ENCODE data around the gene FHDC1.
A peak's percentile ranks its signal among the peaks of the same experiment; 100 is the strongest.
"Not testable (repeated sequence)": the region's sequence is repeated elsewhere in the genome, so short reads cannot be mapped to it uniquely, and the experiment has no call there.

Gene FHDC1, protein sequence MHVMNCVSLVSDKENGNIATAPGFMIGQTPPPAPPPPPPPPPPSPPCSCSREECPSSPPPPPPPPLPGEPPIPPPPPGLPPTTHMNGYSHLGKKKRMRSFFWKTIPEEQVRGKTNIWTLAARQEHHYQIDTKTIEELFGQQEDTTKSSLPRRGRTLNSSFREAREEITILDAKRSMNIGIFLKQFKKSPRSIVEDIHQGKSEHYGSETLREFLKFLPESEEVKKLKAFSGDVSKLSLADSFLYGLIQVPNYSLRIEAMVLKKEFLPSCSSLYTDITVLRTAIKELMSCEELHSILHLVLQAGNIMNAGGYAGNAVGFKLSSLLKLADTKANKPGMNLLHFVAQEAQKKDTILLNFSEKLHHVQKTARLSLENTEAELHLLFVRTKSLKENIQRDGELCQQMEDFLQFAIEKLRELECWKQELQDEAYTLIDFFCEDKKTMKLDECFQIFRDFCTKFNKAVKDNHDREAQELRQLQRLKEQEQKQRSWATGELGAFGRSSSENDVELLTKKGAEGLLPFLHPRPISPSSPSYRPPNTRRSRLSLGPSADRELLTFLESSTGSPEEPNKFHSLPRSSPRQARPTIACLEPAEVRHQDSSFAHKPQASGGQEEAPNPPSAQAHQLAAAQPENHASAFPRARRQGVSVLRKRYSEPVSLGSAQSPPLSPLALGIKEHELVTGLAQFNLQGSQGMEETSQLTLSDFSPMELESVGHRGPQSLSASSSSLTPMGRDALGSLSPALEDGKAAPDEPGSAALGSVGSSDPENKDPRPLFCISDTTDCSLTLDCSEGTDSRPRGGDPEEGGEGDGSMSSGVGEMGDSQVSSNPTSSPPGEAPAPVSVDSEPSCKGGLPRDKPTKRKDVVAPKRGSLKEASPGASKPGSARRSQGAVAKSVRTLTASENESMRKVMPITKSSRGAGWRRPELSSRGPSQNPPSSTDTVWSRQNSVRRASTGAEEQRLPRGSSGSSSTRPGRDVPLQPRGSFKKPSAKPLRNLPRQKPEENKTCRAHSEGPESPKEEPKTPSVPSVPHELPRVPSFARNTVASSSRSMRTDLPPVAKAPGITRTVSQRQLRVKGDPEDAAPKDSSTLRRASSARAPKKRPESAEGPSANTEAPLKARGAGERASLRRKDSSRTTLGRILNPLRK

DNA sequence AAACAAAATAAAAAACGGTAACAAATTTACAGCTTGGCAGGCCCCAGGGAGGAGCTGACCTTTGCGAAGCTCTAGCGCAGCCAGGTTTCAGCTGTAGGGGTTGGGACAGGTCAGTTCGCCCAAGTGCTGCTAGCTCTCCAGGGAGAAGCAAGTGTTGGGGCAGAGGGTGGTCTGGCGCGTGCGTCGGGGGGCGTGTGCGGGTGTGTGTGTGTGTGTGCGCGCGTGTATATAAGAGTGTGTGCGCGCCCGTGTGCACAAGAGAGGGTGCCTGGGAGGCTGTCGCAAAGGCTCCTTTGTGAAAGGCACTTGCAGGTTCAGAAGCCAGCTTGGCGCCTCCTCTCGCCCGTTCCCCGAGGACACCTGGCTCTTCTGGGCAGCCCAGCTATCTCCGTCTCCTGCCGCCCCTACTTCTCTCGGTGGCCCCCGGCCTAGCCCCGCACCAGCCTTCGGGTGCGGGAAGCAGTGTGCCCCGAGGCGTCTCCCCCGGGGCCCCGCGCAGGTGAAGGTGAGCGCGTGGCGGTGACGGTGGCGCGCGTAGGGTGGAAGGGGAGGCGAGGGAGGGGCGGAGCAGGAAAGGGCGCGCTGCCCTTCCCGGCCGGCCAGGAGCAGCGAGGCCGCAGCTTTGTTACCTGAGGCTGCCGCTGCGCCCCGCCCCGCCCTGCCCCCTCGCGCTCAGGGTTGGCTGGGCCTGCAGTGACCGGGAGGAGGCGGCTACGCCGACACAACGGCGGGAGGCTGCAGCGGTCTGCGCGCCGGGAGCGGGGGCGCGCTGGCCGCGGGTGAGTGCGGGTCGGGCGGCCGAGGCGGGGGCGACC is at the start of gene FHDC1:
Gene FHDC1 (plus strand): TSS at position 693 of the 815 bp plus-strand sequence. CDS start 6,735 bp downstream, outside the sequence.
- DNase-seq = peak; percentile 50

DNA sequence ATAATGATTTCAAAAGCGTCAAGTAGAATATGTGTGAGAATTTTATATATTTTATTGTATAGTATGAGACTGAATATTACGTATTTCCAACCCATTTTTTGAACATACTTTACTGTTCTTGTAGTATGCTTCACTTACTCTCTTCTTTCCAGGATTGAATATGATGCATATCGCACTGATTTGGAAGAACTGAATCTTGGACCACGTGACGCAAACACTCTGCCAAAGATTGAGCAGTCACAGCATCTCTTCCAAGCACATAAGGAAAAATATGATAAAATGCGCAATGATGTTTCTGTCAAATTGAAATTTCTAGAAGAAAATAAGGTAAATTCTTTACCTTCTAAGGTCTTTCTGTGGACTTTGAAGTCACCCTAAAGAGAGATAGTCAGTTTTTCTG is 48.1 kb upstream of the FHDC1 start:
- DNase-seq = no peak

DNA sequence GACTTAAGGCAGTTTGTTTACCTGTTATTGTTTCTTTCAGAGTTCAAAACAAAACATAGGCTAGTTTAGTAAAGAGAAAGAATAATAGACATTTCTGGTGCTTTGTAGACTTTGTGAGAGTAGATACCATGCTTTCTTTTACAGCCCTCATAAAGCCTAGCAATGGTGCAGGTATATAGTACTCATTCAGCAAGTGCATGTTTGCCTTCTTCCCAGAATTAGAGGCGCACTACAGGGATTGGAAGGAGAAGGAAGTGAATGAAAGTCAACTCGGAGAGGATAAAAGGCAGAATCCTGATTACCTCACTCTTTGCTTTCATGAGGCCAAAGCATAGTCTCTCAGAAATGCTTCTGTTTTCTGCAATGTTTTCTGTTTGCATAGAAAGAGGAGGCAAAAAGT is 43.1 kb upstream of the FHDC1 start:
- DNase-seq = no peak

DNA sequence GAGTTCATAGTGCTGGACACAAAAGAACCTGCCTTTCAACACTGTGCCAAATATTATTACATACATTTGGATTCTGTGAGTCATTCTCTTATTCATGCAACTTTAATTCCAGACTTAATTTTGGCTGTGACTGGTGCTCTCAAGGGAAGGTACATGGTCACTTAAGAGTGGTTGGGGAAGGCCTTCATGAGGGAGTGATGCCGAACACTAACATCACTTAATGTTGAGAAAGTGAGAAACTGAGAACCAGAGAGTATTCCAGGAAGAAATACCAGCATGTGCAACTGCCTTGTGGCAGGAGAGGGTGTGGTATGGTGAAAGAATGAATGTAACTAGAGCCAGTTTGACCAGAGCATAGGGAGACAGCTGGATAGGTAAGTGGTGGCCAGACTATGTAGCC is 41.5 kb upstream of the FHDC1 start:
- no peak for DNase-seq

DNA sequence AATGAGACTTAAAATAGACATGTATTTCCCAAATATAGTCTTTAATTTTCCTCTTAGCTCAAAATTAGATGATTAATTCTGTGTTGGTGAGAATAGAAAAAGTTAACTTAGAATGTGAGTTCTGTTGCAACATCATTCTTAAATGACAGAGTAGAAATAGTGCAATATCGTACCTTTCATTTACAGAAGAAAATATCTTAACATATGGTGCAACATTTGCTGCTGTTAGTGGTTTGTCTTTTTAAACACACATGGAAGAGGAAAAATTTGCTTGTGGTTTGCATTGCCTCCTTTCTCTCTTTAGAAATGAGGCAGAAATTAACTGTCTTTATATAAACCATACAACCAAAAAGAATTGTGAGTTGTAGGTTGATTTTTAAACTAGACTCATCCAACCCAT is 39.3 kb upstream of the FHDC1 start:
- no peak for DNase-seq

DNA sequence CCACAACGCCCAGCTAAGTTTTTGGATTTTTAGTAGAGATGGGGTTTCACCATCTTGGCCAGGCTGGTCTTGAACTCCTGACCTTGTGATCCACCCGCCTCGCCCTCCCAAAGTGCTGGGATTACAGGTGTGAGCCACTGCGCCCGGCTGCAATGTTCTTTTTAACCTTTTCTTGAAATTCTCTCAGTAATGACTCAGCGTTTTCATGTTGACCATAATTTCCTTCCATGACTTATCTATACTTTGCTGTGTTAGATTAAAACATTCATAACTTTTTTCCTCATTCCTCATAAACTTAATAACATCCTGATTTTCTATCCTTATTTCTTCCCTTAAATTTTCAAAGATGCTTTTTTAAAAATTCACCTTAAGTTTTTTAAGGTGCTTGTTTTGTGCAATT is 38.0 kb upstream of the FHDC1 start:
- not testable (repeated sequence) for DNase-seq

DNA sequence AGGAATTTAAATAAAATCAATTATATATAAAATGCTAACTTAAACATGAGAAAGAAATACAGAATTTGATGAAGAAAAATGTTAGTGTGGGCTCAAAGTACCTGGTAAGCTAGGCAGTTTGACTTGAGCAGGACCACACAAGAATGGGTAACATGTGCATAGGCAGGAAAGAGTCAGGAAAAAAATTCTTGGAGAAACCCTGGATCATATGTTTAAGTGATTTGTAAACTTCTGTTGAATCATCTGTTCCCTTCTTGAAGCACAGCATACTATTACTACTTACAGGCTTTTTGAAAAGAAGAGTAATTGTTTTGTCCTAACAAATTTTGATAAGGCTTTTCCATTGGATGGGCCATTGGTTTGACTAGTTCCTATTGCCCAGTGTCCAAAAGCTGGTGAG is 37.5 kb upstream of the FHDC1 start:
- no peak for DNase-seq

DNA sequence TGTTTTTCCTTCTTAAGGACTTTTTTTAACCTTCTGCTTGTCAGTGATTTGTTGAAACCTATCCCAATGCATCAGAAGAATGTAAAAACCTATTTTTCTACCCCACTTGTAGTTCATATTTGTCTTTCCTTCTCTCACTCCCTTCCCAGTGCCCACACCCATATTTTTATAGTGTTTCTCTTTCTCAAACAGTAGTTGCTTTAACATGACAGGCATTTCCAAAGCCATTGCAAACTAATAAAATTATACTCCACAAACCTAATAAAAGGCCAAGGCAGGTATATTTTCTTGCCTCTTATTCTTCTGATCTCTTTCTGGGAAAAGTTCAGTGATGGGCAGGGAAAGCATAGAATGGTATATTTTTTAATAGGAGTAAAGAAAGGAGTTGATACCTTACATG is 35.7 kb upstream of the FHDC1 start:
- DNase-seq = no peak

DNA sequence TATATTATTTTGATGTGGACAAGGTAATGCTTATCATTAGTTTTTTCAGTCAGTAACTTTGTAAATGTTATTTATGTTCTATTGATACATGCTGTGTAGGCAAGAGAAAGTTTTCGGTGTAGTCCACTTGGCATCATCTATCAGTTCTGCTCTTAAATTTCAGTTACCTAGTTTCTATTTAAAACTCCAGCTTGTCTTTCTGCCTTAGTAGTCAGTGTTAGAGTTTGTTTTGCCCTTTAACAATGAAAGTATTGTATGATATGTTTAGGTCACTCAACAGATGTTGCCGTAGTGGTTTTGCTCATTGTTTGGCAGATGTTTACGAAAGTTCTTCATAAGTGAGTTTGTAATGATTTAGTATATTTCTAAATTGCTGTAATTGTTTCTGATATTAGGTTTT is 34.9 kb upstream of the FHDC1 start:
- no peak for DNase-seq

DNA sequence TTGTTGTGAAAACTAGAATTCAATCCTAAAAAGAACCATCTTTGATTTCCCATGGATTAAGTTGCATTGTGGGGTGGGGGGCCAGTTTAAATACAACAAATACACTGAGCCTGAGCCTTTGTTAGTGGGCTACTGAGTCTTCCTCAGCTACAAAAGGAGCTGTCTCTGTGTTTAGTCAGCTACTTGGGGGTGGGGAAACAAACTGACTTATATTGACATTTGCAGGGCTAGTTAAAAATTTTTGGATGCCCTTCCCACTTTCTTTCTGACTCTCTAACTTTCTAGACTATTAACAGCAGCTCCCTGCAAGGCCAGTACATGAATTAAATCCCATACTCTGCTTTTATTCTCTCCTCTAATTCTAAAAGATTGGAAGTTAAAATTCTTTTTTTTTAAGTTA is 32.5 kb upstream of the FHDC1 start:
- no peak for DNase-seq

DNA sequence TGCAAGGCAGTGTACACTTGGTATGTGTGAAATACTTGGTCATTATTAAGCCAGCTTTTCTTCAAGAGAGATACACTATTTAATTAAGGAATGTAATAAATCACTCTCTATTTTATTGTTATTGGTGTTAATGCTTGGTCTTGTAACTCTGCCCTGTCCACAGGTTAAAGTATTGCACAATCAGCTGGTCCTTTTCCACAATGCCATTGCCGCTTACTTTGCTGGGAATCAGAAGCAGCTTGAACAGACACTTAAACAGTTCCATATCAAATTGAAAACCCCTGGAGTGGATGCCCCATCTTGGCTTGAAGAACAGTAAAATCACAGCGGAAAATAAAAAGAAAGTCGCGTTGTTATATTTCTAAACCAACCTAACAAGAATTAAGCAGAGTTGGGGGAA is 26.2 kb upstream of the FHDC1 start:
- no peak for DNase-seq

DNA sequence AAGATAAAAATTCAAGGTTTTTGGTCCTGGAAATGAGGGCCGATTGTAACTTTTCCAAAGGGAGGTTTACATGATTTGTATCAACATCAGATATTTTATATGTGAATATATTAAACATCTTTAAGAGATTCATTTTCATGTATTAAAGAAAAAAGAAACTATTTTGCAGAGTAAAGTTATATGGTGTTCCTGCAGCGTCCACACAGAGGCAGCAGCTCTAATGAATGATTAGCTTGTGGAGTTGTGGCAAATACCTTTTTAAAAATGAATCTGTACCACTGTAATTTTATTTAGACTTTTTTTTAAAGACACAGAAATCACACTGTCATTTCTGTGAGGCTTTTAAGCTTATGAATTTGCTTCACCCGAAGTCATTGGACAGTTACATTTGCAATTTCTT is 25.6 kb upstream of the FHDC1 start:
- no peak for DNase-seq

DNA sequence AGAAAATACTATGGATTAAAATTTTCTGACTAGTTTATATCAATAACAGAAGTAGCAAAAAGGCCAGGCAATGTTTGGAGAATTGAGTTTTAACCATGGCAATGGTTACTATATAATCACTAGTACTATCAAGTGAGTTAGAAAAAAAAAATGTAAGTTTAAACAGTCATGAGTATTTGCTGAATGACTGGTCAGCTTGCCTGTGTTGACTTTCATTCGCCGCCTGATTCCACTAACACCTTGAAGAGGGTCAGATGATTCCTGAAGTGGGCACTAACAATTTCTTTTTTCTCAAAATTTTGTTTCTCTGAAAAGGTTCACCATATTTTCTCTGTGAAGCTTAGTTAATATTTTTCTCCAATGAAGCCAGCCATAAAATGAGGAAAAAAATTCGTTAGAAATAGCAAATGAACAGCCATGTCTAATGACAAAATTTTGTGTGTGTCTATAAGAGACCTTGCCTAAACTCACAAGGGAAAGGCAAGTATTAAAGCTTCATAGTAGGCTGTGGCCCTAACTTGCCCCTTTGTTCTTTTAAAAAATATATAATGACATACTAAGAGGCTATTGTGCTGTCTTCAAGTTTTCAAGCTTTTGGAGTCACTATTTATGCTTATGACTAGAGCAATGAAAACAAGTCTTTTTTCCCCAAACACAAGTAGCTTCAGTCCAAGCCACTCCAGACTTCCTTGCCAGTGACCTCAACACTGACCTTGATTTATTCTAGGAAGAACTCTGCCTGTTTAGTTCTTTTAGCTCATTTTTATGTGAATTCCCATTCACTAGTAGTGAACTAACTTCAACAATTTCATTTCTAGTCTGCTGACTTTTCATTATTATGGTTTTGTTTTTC is 18.4 kb upstream of the FHDC1 start:
- DNase-seq = no peak

DNA sequence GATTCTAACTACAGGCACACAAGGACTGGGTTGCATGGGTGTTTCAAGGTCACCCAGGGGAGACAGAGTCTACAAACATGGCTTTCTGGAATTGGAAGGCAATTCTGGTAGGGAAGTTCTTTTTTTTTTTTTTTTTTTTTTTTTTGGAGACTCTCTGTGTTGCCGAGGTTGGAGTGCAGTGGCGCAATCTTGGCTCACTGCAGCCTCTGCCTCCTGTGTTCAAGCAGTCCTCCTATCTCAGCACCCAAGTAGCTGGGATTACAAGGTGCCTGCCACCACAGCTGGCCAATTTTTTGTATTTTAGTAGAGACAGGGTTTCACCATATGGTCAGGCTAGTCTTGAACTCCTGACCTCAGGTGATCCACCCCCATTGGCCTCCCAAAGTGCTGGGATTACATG is 16.3 kb upstream of the FHDC1 start:
- DNase-seq = no peak

DNA sequence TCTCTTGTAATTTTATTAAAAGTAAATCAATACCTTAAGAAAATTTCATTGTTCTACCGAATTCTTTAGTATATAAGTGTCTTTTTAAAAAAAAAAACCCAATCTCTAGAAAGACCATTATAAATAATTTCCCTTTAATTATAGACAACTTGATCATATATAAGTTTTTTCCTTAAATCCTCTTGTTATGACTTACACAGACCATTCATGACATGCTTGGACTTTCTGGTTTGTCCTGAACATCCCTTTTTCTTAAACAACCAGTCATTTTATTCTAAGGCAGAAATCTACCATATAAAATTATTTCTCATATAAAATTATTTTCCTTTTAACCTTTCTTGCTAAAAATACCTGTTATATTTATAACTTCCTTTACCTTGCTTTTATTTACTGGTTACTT is 15.4 kb upstream of the FHDC1 start:
- DNase-seq = no peak

DNA sequence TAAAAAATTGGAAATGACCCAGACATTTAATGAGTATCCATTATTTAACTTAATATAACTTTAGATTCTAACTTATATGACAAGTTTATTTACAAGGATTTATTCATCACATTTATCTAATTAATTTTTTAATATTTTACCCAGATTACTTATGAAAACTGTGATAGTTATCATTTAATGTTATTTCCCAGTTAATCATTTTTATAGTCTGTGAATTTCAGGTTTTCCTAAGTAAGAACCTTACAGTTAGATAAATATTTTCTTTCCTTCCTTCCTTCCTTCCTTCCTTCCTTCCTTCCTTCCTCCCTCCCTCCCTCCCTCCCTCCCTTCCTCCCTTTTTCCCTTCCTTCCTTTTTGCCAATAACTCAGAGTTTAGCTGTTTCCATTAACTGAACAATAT is 14.8 kb upstream of the FHDC1 start:
- no peak for DNase-seq

DNA sequence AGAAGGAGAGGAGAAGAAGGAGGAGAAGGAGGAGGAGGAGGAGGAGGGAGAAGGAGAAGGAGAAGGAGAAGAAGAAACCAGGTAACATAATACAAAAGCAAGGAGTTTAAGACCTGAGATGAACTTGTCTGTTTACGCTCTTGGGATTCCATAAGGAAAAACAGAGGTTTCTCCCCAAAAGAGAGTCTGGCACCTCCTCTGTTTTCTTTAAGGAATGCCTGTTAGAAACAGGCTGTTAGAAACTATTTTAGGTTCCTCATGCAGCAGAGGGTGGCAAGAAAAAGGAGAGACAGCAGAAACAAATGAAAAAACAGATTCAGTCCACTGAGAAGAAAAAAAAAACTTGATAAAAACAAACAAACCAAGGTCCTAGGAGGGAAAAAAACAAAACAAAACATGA is 10.3 kb upstream of the FHDC1 start:
- no peak for DNase-seq

DNA sequence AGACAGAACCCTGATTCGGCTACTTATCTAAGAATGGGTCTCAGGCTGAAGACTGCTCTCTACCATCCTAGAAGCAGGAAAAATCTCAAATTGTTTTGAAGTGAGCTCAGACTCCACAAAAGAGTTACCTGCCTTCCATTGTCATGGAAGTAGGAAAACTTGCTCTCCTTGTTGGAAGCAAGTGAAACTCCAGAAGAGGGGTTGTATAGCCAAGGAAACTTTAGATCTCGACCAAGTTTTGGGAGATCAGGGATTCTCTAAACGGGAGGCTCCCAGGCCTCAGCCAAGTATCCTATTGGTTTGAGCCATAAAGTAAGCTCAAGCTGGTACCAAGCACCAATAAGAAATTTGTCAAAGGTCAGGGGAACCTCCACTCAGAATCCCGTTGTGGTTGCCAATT is 9.2 kb upstream of the FHDC1 start:
- no peak for DNase-seq

DNA sequence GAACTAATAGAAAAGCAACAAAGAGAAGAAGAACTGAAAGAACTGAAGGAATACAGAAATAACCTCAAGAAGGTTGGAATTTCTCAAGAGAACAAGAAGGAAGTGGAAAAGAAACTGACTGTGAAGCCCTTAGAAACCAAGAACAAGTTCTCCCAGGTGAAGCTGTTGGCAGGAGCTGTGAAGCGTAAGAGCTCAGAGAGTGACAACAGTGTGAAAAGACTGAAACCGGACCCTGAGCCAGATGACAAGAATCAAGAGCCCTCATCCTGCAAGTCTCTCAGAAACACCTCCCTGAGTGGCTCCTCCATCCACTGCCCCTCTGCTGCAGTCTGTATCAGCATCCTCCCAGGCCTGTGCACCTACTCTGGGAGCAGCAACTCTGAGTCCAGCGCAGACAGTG is 8.4 kb upstream of the FHDC1 start:
- DNase-seq = no peak

DNA sequence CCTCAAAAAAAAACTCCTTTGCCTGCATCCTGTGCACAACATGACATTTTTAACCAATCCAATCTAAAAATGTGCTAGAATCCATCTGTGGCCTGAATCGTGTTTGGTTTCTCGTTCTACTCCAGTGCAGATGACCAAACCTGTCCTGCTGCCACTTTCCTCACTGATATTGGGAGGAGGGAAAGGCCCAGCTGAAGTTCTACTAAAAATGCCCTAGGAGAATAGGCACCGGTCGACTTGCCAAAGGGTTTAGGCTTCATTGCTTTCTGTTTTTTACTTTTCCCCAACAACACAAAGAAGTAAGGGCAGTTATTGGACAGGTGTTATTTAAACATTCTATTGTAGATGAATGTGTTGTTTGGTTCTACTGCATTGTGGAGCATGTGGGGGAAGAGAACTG is 7.8 kb upstream of the FHDC1 start:
- no peak for DNase-seq

DNA sequence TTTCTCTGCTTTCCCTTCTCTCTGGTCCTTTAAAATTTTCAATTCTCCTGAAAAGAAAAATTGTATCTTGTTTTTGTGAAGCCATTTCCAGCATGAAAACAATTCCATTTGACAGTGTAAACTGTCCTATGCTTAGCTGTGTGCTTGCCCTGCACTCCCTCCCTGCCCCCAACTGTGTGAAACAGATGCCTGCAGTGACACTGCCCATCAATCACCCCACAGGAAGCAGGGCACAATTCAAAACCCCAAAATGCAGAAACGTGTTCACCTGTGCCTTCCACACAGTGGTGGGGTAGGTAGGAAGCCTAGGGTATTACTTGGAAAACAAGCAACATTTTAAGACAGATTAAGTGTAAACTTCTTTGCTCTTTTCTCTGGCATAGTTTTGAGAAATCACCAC is 6.2 kb upstream of the FHDC1 start:
- DNase-seq = no peak

DNA sequence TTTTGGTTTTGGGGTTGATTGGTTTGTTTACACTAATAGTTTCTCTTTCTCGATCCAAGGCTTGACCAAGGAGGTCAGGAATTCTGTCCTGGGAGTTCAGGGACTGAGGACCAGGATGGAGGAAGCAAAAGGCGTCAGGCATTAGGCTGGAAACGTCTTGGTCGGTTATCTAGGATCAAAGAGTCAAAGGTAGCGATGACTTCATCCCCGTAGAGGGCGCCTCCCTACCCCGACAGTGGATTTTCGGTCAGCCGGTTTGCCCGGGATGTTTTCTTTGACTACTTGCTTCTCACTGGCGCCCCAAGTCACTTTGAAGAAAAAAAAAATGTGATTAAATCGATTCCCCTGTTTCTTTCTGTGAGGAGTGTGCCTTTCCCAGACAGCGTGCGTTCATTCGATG is 980 bp upstream of the FHDC1 start:
- no peak for DNase-seq
